ENCODE measurements around the gene MRPL58. TPM values are rescaled to one million over a fixed set of nuclear protein-coding genes. Genes with fewer than 3 reads are reported as not detected.

The MRPL58 gene
- total and polyA plus RNA-seq, 10 of the 15 experiments (the other 5 are each of a cell fraction or from before 2014, with no cell fraction given): 23.0 to 64.3 (median 51.9) TPM

GRCh38 chr17:74987418-74987908 lies 25.0 kb upstream of the MRPL58 start, which contains the start of gene CDR2L (continued):
- TF ChIP-seq ZNF592 (IDR thresholded peaks at IDR 0.05): no peak
- no peak for TF ChIP-seq MAX (IDR thresholded peaks at IDR 0.05; ENCODE audit: low read depth, low read length)
- TF ChIP-seq LARP7 (IDR thresholded peaks at IDR 0.05): 0 out of 2 replicates have a peak, but pooled peaks have one; percentile 45
- no peak for TF ChIP-seq ATF2 (IDR thresholded peaks at IDR 0.05; ENCODE audit: low read length)
- TF ChIP-seq, protein P1, sequence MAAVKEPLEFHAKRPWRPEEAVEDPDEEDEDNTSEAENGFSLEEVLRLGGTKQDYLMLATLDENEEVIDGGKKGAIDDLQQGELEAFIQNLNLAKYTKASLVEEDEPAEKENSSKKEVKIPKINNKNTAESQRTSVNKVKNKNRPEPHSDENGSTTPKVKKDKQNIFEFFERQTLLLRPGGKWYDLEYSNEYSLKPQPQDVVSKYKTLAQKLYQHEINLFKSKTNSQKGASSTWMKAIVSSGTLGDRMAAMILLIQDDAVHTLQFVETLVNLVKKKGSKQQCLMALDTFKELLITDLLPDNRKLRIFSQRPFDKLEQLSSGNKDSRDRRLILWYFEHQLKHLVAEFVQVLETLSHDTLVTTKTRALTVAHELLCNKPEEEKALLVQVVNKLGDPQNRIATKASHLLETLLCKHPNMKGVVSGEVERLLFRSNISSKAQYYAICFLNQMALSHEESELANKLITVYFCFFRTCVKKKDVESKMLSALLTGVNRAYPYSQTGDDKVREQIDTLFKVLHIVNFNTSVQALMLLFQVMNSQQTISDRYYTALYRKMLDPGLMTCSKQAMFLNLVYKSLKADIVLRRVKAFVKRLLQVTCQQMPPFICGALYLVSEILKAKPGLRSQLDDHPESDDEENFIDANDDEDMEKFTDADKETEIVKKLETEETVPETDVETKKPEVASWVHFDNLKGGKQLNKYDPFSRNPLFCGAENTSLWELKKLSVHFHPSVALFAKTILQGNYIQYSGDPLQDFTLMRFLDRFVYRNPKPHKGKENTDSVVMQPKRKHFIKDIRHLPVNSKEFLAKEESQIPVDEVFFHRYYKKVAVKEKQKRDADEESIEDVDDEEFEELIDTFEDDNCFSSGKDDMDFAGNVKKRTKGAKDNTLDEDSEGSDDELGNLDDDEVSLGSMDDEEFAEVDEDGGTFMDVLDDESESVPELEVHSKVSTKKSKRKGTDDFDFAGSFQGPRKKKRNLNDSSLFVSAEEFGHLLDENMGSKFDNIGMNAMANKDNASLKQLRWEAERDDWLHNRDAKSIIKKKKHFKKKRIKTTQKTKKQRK (IDR thresholded peaks at IDR 0.05; ENCODE audit: low read depth, low read length): no peak
- peak; percentile 66; the same call in 1 of the 3 replicates for TF ChIP-seq POU2F2 (IDR thresholded peaks at IDR 0.05; ENCODE audit: borderline replicate concordance, low read depth, low read length)
- TF ChIP-seq ZNF622 (IDR thresholded peaks at IDR 0.05): no peak
- TF ChIP-seq ETV6 (conservative IDR thresholded peaks at IDR 0.05 in 1 of 2, IDR thresholded peaks at IDR 0.05 in 1 of 2; ENCODE audit: borderline replicate concordance in 1 of 2, low read depth in 1 of 2): no peak
- no peak for TF ChIP-seq RELB (IDR thresholded peaks at IDR 0.05; ENCODE audit: low read depth)
- no peak for TF ChIP-seq SRF (IDR thresholded peaks at IDR 0.05; ENCODE audit: low read depth in 2 of 2, low read length in 2 of 2)
- TF ChIP-seq JUNB (IDR thresholded peaks at IDR 0.05): no peak
- TF ChIP-seq, protein P2, sequence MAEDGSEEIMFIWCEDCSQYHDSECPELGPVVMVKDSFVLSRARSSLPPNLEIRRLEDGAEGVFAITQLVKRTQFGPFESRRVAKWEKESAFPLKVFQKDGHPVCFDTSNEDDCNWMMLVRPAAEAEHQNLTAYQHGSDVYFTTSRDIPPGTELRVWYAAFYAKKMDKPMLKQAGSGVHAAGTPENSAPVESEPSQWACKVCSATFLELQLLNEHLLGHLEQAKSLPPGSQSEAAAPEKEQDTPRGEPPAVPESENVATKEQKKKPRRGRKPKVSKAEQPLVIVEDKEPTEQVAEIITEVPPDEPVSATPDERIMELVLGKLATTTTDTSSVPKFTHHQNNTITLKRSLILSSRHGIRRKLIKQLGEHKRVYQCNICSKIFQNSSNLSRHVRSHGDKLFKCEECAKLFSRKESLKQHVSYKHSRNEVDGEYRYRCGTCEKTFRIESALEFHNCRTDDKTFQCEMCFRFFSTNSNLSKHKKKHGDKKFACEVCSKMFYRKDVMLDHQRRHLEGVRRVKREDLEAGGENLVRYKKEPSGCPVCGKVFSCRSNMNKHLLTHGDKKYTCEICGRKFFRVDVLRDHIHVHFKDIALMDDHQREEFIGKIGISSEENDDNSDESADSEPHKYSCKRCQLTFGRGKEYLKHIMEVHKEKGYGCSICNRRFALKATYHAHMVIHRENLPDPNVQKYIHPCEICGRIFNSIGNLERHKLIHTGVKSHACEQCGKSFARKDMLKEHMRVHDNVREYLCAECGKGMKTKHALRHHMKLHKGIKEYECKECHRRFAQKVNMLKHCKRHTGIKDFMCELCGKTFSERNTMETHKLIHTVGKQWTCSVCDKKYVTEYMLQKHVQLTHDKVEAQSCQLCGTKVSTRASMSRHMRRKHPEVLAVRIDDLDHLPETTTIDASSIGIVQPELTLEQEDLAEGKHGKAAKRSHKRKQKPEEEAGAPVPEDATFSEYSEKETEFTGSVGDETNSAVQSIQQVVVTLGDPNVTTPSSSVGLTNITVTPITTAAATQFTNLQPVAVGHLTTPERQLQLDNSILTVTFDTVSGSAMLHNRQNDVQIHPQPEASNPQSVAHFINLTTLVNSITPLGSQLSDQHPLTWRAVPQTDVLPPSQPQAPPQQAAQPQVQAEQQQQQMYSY (CRISPR knock-in tag; IDR thresholded peaks at IDR 0.05): no peak
- TF ChIP-seq PML (IDR thresholded peaks at IDR 0.05; ENCODE audit: low read length): no peak
- peak; percentile 44; the same call in 1 of the 2 replicates for TF ChIP-seq DPF2 (IDR thresholded peaks at IDR 0.05)
- TF ChIP-seq NFYB (IDR thresholded peaks at IDR 0.05; ENCODE audit: insufficient read depth, low read depth, low read length): peak; percentile 66; the same call in 1 of the 2 replicates

Measured in GM12878 (cell line).